HG03066 (cell line): ENCODE data around the gene OLFML1.
"Not testable (repeated sequence)": the region's sequence is repeated elsewhere in the genome, so short reads cannot be mapped to it uniquely, and the experiment has no call there.

Experiments
- ATAC-seq: cut with Tn5 transposase; IDR thresholded peaks from one replicate; pipeline ENCODE4 v1.9.1; 2021; ENCODE audit warnings: low read depth; ENCODE audit not compliant: unreplicated experiment

OLFML1 gene

DNA sequence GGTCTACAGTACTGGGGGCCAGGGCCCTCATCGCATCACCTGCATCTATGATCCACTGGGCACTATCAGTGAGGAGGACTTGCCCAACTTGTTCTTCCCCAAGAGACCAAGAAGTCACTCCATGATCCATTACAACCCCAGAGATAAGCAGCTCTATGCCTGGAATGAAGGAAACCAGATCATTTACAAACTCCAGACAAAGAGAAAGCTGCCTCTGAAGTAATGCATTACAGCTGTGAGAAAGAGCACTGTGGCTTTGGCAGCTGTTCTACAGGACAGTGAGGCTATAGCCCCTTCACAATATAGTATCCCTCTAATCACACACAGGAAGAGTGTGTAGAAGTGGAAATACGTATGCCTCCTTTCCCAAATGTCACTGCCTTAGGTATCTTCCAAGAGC is 24.7 kb downstream of the OLFML1 start:
- no peak for ATAC-seq

DNA sequence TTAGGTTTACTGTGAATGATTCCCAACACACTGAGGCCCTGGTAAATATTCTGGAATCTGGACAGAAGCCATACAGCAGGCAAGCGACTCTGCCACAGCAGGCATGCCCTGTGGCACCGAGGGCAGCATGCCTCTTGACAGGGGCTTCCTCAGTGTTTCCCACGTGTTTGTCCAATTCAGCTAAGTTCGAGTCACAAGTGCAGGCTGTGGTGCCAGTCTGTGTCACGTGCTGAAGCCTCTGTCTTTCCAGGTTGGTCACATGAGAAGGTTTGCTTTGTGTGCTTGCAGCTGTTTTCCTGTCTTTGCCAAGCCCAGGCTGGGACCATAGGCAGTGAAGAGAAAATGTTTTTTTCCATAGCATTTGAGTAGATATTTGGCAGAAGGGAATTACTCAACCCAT is 26.1 kb downstream of the OLFML1 start:
- ATAC-seq: no peak

DNA sequence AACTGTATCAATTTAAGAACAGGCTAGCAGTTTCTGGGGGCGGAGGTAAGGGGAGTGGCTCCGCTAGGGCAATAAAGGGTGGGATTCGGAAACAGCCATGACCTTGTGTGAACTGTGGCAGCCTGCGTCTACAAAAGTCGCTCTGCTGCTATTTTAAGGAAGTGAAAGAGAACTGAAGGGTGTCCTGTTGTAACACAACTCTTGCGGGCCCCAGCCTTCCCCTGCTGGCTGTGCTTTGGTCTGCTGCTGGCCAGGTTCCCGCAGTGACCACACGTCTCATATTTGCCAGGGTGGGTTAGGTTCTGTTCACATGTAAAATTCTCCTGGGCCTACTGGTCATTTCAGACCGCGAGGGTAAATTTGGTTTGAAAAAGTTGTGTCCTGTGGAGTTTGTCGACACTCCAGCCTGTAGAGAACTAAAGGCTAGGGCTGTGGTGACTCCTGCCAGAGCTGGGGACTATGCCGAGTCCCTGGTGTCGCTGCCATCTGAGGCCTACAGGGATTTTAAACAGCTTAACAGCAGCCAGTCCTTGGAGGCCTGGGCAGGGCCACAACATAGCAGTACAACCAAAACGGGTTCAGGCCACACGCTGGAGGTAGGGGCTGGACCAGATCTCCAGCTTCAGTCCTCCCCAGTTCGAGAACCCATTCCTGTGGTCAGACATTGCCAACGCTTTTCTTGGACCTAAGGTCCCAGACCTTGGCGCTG is 27.4 kb downstream of the OLFML1 start:
- peak; percentile 73 for ATAC-seq

DNA sequence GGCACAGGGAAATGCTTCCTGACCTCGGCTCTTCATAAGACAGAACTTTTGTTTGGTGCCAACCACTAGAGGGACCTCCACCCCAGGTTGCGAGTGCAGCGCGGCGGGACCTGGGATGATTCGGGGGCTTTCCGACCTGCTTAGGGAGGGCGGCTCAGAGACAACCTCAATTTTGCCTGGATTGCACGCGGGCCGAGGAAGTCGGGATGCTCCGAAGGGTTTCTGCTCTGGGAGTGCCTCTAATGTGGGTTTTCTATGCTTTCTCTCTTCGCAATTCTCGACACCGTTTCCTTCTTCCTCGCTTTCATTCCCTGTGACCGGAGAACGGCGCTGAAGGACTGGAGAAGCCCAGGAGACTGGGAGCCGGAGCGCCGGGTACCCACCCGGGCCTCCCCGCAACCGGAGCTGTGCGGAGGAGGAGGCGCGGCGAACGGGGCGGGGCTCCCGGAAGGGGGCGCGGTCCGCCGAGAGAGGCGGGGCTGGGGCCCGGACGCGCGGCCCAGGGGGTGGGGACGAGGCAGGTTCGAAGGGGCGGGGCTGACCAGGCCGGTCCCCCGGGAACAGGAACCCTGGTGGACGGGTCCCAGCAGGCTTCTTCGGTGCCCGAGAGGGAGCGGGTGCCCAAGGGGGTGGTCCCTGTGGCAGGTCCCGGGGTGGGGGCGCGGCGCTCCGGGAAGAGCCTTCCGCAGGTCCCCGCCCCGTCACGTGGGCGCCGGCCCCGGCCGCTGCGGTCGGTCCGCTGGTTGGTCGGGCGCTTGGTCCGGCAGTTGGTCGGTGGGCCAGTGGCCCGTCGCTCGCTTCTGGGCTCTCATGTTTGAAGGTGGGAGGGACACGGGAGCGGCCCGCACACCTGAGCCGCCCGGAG is 28.2 kb downstream of the OLFML1 start, which contains the start of gene PPFIBP2:
Gene PPFIBP2, plus strand, starts transcription at position 766 of the 865 bp plus-strand sequence. CDS start 35,477 bp downstream, outside the sequence.
- ATAC-seq: peak; percentile 64

DNA sequence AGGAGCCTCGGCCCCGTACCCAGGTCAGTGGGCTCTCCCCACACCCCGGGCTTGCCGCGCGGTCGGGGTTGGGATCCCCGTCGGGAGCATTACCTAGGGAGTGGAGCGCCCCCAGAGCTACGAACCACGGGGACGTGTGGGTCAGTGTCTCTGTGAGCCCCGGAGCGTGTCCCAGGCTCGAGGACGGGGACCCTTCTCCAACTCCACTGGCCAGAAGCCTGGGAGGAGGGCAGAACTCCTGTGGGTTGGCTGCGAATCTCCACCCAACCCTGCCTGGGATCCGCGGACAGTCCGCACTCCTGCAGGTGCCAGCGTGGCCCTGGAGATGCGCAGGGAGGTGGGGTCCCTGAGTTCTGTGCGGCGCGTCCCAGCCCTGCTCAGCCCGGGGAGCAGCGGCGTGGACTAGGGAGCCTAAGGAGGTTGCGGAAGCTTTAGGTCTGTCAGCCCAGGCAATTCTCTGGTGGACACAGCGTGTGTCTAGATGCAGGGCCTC is 28.8 kb downstream of the OLFML1 start:
- ATAC-seq: peak; percentile 5

DNA sequence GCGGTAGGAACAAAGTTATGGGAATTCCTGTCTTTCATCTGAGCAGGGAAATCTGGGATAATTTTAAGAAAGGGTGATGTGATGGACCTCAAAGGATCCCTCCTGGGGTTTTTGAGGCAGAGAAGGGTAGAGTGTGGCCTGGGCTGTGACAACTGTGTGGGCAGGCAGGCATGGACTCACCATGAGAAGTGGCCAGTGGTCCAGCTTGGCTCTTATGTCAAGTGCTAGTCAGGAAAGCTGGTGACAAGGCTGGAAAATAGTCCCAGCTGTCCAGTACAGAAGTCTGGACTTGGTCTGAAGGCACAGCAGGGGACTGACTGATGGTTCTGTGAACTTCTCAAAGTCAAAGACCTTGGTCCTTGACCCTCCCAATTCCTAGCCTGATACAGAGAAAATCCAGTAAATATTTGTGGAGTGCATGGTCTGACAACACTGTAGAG is 30.2 kb downstream of the OLFML1 start:
- no peak for ATAC-seq

DNA sequence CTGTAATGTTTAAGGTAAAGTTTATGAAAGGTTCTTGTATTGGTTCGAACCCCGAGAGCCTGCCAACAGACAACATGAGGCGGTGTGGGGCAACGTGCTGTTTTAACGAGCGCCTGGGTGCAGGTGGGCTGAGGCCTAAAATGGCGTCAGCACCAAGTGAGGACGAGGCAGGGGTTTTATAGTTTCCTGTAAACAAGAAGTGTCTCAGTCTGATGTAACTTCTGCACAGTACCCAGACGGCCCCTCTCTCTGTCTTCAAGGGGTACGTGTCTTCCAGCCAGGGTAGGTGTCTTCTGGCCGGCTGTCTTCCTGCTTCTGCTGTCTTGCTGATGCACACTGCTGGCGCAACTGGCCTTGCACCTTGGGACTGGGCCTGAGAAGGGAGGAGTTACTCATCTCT is 31.2 kb downstream of the OLFML1 start:
- ATAC-seq: no peak

DNA sequence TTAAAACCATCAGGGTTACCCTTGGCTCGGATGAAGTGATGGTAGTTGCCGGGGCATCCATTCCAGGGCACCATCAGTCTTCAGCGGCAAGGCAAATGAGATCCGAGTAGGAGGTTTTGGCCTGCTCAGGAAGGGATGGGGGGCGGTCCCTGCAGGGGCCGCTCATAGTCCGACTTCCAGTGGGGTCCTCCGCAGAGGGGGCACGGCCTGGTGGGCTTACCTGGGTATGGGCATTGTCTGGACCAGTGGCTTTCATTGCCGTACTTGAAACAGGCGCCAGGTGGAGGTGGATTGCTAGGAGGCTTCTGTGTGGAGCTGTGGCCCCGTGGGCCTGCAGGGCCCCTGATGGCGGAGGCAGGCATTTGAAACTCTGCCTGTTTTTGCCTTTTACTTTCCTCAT is 32.4 kb downstream of the OLFML1 start:
- ATAC-seq: not testable (repeated sequence)

DNA sequence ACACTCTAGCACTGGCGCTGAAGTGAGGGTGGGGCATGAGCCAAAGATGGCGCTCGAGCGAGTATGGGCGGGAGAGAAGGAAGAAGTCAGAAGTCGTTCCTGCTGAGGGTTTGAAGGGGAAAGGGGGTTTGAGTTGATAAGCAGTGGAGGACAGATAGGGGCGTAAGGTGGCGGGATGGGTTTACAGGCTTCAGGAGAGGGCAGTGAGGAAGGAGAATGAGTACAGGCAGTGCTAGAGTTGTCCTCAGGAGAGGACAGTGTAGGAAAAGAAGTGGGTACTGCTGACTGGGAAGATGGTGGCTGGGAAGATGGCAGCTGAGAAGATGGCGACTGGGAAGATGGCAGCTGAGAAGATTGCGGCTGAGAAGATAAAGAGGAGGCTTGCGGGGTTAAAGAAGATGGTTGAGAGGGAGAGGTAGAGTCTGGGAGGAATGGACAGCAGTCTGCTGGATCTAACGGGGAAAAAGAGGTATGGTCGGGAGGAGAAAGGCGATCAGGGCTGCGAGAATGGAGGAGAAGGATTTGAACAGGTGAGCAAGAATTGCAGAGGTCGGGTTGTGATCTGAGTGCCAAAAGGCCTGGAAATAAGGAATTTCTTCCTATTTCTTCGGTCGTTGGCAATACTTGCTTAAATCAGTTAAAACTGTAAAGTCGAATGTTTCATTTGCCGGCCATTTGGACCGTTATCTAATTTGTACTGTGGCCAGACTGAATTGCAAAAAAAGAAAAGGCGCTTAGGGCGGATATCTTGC is 33.7 kb downstream of the OLFML1 start:
- ATAC-seq: no peak

DNA sequence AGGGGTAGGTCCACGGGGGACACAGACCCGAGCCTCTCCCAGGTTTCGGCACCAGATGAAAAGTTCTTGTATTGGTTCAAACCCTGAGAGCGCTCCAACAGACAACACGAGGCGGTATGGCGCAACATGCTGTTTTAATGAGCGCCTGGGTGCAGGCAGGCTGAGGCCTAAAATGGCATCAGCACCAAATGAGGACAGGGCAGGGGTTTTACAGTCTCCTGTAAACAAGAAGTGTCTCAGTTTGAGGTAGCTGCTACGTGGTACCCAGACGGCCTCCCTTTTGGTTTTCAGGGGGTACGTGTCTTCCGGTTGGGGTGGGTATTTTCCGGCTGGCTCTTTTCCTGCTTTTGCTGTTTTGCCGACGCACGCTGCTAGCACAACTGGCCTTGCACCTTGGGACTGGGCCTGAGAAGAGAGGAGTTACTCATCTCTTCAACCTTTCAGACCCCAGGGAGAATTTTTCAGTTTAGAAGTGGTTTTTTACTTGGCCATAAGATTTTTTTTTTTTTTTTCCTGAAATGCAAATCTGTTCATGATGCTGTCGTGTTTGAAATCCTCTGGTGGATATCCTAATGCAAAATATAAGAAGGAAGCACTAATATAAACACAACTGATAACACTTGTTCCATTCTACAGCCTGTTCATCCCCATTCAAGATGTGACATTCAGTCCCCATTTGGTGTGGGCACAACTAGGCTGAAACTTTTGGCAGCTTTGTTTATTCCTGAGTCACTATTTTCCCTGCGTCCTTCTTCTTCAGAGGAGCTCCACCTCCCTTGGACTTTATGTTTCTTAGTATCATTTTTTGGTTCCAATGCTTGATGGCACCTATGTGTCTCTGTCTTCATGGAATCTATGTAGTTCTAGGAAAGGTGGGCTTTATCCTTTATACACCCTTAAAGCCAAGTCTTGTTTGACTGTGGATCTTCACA is 35.0 kb downstream of the OLFML1 start:
- peak; percentile 50 for ATAC-seq

DNA sequence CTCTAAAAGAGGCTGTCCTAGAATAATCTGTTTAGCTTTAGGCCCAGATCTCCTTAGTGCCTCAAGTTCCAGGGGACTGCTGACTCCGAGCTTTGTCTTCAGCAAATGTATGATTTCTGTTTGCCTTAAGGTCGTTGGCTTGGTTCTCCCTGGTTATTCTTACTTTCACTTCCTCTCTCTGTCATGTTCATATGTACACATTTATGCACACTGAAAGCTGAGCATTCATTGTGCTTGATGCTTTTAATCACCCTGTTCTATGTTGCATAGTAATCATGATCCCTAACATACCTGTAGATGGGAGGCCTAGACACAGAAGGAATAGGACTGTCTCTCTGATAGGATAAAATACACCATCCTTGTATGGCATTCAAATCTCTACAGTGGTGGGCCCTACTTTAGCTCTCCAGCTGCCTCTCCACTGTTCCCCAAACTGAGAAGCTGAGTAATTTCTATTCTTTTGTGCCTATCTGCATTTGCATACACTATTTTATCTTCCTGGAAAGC is 35.7 kb downstream of the OLFML1 start:
- ATAC-seq: peak; percentile 82

DNA sequence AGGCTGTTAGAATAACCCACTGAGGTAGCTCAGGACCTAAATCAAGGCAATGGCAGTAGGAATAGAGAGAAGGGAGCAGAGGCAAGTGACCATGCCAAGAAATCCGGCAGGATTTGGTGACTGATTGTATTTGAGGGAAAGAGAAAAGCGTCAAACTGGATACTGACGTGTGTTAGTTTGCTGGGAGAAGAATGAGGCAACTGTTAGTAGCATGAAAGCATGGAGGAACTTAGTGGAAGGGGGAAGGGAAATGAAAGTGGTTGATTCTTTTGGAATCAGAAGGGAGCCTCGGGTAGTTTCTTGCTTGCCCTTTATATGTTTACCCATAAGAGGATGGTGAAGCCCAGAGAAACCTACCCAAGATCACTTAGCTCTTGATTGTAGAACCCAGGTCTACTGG is 36.8 kb downstream of the OLFML1 start:
- ATAC-seq: no peak

DNA sequence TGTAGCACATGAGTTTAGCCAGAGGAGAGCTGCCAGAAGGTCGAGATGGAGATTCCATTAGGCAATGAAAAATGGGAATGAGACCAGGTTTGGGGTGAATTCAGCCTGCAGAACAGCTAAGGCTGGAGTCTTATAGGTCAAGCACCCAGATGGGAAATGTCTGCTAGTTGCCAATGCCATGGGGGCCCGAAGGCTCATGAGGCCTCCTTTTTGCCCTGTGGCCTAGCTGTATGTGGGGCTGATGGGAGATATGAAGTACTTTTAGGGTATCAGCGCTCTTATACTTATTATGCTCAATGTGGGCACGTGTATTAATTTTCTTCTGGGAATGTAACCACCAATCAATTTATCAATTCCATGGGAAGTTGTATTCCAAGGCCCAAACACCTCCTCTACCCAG is 37.2 kb downstream of the OLFML1 start:
- ATAC-seq: no peak

DNA sequence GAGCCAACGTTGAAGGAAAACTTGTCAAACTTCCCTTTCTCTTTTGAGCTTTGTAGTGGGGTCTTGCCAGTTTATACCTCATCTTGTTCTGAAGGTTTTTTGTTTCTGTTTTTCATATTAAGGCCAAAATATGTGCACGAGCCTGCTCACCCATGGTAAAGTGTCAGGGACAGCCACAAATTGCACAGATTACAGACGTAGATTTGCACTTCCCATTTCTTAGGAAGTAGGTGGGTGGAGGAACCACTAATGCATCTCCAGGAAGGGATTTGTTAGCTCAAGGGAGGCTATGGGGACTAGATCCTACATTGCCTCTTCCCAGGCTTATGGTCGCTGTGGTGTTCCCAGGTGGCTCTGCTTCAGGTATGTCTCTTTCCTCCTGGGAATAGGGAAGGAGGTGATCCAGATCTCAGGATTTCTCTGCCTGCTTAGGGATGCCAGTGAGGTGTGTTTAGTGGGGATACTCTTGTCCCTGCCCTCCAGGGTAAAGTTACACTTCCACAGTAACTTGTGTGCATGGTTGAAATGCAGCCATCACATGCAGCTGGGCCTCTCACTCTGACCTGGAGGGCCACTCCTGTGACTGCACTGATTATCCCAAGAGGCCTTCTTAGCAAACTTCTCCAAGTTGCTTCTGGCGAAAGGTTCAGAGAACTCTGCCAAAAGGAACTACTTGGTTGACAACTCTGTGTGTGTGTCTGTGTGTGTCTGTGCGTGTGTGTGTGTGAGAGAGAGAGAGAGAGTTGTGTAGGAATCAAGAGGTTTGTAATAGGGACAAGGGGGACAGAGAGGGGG is 38.3 kb downstream of the OLFML1 start:
- ATAC-seq: no peak

DNA sequence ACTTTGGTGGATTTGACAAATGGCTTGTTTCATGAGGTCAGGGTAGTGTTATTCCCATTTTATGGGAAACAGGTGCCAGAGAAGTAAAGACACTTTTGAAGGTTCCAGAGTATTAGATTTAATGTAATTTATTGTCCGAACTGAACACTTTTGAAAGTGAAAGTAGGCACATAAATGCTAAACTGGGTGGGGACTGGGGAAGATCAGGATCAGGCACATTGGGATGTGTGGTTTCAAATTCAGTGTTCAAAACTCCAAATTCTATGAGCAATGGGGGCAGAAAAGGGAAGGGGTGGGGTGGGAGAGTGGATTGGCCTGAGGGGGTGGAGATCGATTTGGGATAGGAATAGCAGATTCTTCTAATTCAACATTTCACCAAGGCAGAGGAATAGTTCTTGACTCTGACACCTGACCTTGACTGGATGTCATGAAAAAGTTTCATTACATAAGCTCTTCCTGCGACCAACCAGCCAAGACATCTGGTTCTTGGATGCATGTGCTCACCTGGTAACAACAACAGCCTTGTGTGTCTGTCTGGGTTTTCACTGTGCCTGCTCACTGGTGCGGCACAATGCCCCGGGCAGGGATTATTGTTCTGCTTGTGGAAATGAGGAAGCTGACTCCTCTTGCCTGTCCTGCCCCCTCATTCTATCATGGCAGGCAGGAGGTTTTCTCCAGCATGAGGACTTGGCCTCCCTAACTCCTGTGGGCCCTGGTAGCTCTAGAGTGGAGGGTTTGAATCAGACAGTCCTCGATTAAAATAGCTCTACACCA is 39.3 kb downstream of the OLFML1 start:
- no peak for ATAC-seq

DNA sequence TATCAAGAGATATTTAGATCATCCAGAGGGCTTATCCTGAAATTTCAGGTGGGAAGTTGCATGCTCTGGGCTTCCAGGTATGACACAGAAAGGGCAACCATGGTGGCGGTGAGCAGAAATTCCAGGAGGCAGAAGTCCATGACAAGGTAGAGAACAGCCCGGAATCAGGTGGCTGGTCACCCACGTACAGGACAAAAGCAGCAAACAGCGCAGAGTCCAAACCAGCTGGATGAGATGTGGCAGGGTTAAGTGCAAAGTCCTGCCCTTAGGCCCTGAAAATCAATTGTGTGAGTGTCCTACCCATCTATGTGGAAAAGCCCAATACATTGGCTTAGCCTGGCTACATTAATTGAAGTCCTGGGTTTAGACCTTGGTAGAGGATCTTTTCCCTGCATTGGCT is 40.1 kb downstream of the OLFML1 start:
- ATAC-seq: no peak

DNA sequence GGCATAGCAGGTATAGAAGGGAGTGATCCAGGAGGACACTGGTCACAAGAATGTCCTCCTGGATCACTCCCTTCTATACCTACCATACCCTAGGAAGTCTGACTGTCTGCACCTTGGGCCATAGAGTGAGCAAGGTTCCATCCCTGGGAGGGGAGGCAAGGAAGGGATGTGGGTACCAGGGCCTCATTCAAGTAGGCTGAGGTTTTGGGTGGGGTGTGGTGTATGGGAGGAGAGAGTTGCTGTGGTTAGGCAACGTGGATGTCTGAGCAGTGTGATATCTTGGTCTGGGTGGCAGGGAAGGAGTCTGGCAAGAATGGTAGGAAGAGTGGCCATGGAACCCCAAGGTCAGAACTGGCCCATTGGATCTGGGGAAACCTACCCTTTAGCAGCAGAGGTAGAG is 41.7 kb downstream of the OLFML1 start:
- no peak for ATAC-seq

DNA sequence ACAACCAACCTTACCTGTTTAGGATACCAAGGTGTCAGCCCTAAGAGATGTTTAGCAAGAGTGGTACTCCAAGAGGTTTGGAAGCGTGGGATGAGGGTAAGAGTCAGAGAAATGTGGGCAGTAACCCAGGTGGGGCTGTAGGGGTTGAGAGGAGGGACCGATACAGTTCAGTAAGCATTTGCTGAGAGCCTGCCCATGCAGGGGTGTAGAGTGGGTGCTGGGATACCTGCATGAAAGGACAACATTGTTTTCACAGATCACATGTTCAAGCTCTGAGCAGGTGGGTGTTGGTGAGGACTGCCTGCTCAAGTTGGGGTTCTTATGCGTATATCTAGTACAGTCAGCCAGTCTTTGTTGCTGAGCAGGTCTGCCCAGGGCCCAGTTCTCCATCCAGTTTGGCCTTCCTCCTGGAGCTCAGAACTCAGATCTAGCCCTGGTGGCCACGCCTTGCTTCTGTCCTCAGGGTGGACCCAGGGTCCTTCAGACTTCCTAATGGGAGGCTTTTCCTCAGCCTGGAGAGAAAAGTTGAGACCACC is 43.3 kb downstream of the OLFML1 start:
- ATAC-seq: no peak
